Upper lobe of left lung (tissue), 6 donors: ENCODE data around the gene KLHL17. TPM values are rescaled to one million over a fixed set of nuclear protein-coding genes. Genes with fewer than 3 reads are reported as not detected.

Source experiments
- ATAC-seq, 2 donors: fragments of 200-7000 bp; cut with Tn5 transposase; one replicate each; pipeline ENCODE4 v1.9.1; 2022; ENCODE audit warnings: mild to moderate bottlenecking in 2 of 2, moderate library complexity in 2 of 2; ENCODE audit not compliant: low FRiP score in 2 of 2
- DNase-seq, 2 donors: peaks; one replicate each; pipeline ENCODE4 v3.0.0-alpha.2; 2019 to 2020
- H3K27ac ChIP-seq, 4 donors: fragments of 200-600 bp; sonication (generic); one replicate each; pipeline ENCODE4 v1.5.1; 2016 to 2019
- H3K27me3 ChIP-seq, 4 donors: fragments of 200-600 bp; sonication (generic); one replicate each; pipeline ENCODE4 v1.5.1; 2017 to 2019
- H3K36me3 ChIP-seq, 4 donors: fragments of 200-600 bp; sonication (generic); one replicate each; pipeline ENCODE4 v1.5.1; 2016 to 2019
- H3K4me1 ChIP-seq, 4 donors: fragments of 200-600 bp; sonication (generic); one replicate each; pipeline ENCODE4 v1.5.1; 2018 to 2019
- H3K4me3 ChIP-seq, 4 donors: fragments of 200-600 bp; sonication (generic); one replicate each; pipeline ENCODE4 v1.5.1; 2017 to 2019; ENCODE audit warnings: mild to moderate bottlenecking in 2 of 4, moderate library complexity in 1 of 4
- H3K9me3 ChIP-seq, 4 donors: fragments of 200-600 bp; sonication (generic); one replicate each; pipeline ENCODE4 v1.5.1; 2018 to 2019
- CTCF ChIP-seq, 6 experiments: fragments of 450-650 bp in 4 of 6; fragments of 200-600 bp in 2 of 6; sonication (generic) in 2 of 6; IDR thresholded peaks; one replicate each; pipeline ENCODE4 v1.5.1; 2016 to 2019; ENCODE audit warnings: antibody characterized with exemption in 6 of 6
- EP300 ChIP-seq, 4 donors: sonication (generic); formaldehyde crosslinking; IDR thresholded peaks; one replicate each; pipeline ENCODE4 v1.5.1; 2017; ENCODE audit warnings: antibody characterized with exemption in 4 of 4, control low read depth in 2 of 4
- POLR2A ChIP-seq, 4 donors: fragments of 450-650 bp; IDR thresholded peaks; one replicate each; pipeline ENCODE4 v1.5.1; 2016 to 2017; ENCODE audit warnings: antibody characterized with exemption in 4 of 4, mild to moderate bottlenecking in 2 of 4
- POLR2AphosphoS5 ChIP-seq, 2 donors: sonication (generic); formaldehyde crosslinking; IDR thresholded peaks; one replicate each; pipeline ENCODE4 v1.5.1; 2017; ENCODE audit warnings: antibody characterized with exemption in 2 of 2
- whole genome bisulfite sequencing, 2 donors: methylation state at CpG; one replicate each; pipeline ENCODE4 v1.1.5; 2017 to 2018; 5-methylcytosine and 5-hydroxymethylcytosine counted together
- total RNA-seq, 6 donors: library from RNA; depleted of rRNA in 4 of 6; stranded (reverse); fragments of >200 nt in 4 of 6; gene quantifications; one replicate each; pipeline versions ENCODE4 v1.1.0 to v1.2.1, GENCODE V29; 2016 to 2021
- donor health status: DM: no; HTN: no; CAD: no; lungs with moderate emphysema.
- donor health status: DM: no; HTN: yes; CAD: no; lungs with severe emphysema.

The KLHL17 gene
- total RNA-seq, 6 donors from 2014 or later, result 4.7 to 45.1 (median 16.5) TPM

- H3K4me3 ChIP-seq, result peak within 1 kb of the TSS; percentile 50 to 80 (median 72)
- peak within 1 kb of the TSS; percentile 73 to 89 (median 81) for H3K27ac ChIP-seq
- TF ChIP-seq EP300 (IDR thresholded peaks at IDR 0.05) (no peak), CTCF (IDR thresholded peaks at IDR 0.05) (no peak), POLR2AphosphoS5 (IDR thresholded peaks at IDR 0.05) (no peak), POLR2A (IDR thresholded peaks at IDR 0.05) (no peak)
- H3K36me3 ChIP-seq, result peaks cover 0 to 14% (median 7%) of the 10 kb centered on the region in 4 donors
- whole genome bisulfite sequencing, 2 donors, result 1% methylated on average over 16 of the region's 31 CpGs; no CpG with 5 or more reads in 1 of the 2 donors
- no peaks in the 10 kb centered on the region for H3K9me3 ChIP-seq
- peaks cover 0 to 13% (median 6%) of the 10 kb centered on the region in 4 donors for H3K27me3 ChIP-seq
- peak; percentile 46 to 67 for ATAC-seq
- peaks cover 15 to 26% (median 22%) of the 10 kb centered on the region in 4 donors for H3K4me1 ChIP-seq
- peak; percentile 62 to 89 for DNase-seq
Measured at GRCh38 chr1:966135-966703, 5.8 kb downstream of the KLHL17 start, which contains the start of gene PLEKHN1. TSS of gene PLEKHN1 (plus strand) at chr1:966482. CDS start at chr1:966532, 50 bp downstream.

- Histone ChIP-seq H3K9me3 (no peaks in the 10 kb centered on the region), H3K4me3 (peak overlapping the region; percentile 50 to 80 (median 72)), H3K27ac (peak overlapping the region; percentile 73 to 89 (median 81)), H3K4me1 (peaks cover 12 to 20% (median 16%) of the 10 kb centered on the region in 4 donors), H3K27me3 (peaks cover 0 to 19% (median 9%) of the 10 kb centered on the region in 4 donors), H3K36me3 (peaks cover 0 to 14% (median 7%) of the 10 kb centered on the region in 4 donors)
- DNase-seq (peak; percentile 83 to 95), ATAC-seq (peak; percentile 61 to 86)
- TF ChIP-seq POLR2A (IDR thresholded peaks at IDR 0.05) (peak in 1 of 4 donors; percentile 63), EP300 (IDR thresholded peaks at IDR 0.05) (no peak), POLR2AphosphoS5 (IDR thresholded peaks at IDR 0.05) (peak; percentile 45 to 52), CTCF (IDR thresholded peaks at IDR 0.05) (no peak)
- 1% methylated on average over 38 of the region's 60 CpGs; no CpG with 5 or more reads in 1 of the 2 donors for WGBS, 2 donors
Measured at GRCh38 chr1:966704-967300, 6.4 kb downstream of the KLHL17 start.

- 43 to 82% methylated on average over 2 to 19 of the region's 23 CpGs for WGBS, 2 donors
- H3K27ac ChIP-seq, result no peak overlapping the region
- H3K4me3 ChIP-seq, result peak overlapping the region in 2 of 4 donors; percentile 72 to 73
- no peak for ATAC-seq
- H3K36me3 ChIP-seq, result peaks cover 0 to 8% (median 5%) of the 10 kb centered on the region in 4 donors
- DNase-seq, result peak in 1 of 2 donors; percentile 53
- H3K27me3 ChIP-seq, result peaks cover 0 to 25% (median 11%) of the 10 kb centered on the region in 4 donors
- H3K4me1 ChIP-seq, result peaks cover 12 to 18% (median 16%) of the 10 kb centered on the region in 4 donors
- TF ChIP-seq POLR2A (IDR thresholded peaks at IDR 0.05), result no peak
- TF ChIP-seq POLR2AphosphoS5 (IDR thresholded peaks at IDR 0.05), result no peak
- no peak for TF ChIP-seq CTCF (IDR thresholded peaks at IDR 0.05)
- no peaks in the 10 kb centered on the region for H3K9me3 ChIP-seq
Measured at GRCh38 chr1:967466-968343, 7.3 kb downstream of the KLHL17 start.

- TF ChIP-seq CTCF (IDR thresholded peaks at IDR 0.05) (no peak), EP300 (IDR thresholded peaks at IDR 0.05) (no peak)
- Histone ChIP-seq H3K27ac (no peak overlapping the region), H3K9me3 (no peaks in the 10 kb centered on the region), H3K4me3 (no peak overlapping the region), H3K36me3 (no peaks in the 10 kb centered on the region), H3K4me1 (peaks cover 12 to 18% (median 16%) of the 10 kb centered on the region in 4 donors), H3K27me3 (peaks cover 0 to 25% (median 13%) of the 10 kb centered on the region in 4 donors)
- WGBS, 2 donors, result 80 to 82% methylated on average over 15 of the region's 15 CpGs
- DNase-seq, result no peak
- ATAC-seq, result no peak
Measured at GRCh38 chr1:969260-969855, 9.0 kb downstream of the KLHL17 start.
